Activated T-cell treated with anti-CD3 and anti-CD28 coated beads, Interleukin-2, amount 50 U/mL, for 1 hour (primary cell): Measurements from ENCODE around the gene GALNT9.
"Not testable (repeated sequence)": the region's sequence is repeated elsewhere in the genome, so short reads cannot be mapped to it uniquely, and the experiment has no call there.

ENCODE experiments used
- DNase-seq: peaks from one replicate; pipeline ENCODE4 v3.0.0-alpha.2; 2020

The GALNT9 gene

GRCh38 chr12:132247718-132248452 lies 81.5 kb downstream of the GALNT9 start:
- DNase-seq: no peak

GRCh38 chr12:132246997-132247717 lies 82.2 kb downstream of the GALNT9 start:
- no peak for DNase-seq

GRCh38 chr12:132245521-132246101 lies 83.8 kb downstream of the GALNT9 start:
- DNase-seq: no peak

- DNase-seq: no peak
These were observed 84.6 kb downstream of the GALNT9 start for GRCh38 chr12:132244724-132245295.

- DNase-seq: no peak
These were observed 85.6 kb downstream of the GALNT9 start for GRCh38 chr12:132243596-132244310.

- DNase-seq: not testable (repeated sequence)
These were observed 86.2 kb downstream of the GALNT9 start for GRCh38 chr12:132243171-132243570.

GRCh38 chr12:132240669-132241007 lies 88.8 kb downstream of the GALNT9 start:
- DNase-seq: not testable (repeated sequence)

GRCh38 chr12:132239796-132240668 lies 89.4 kb downstream of the GALNT9 start:
- DNase-seq: no peak

- no peak for DNase-seq
These were observed 90.0 kb downstream of the GALNT9 start for GRCh38 chr12:132239392-132239791.

- no peak for DNase-seq
These were observed 90.5 kb downstream of the GALNT9 start for GRCh38 chr12:132238884-132239283.

GRCh38 chr12:132238488-132238854 lies 90.9 kb downstream of the GALNT9 start:
- no peak for DNase-seq

GRCh38 chr12:132237772-132238487 lies 91.5 kb downstream of the GALNT9 start:
- DNase-seq: no peak

- no peak for DNase-seq
These were observed 92.2 kb downstream of the GALNT9 start for GRCh38 chr12:132236930-132237771.

- DNase-seq: no peak
These were observed 93.1 kb downstream of the GALNT9 start for GRCh38 chr12:132236129-132236929.

- no peak for DNase-seq
These were observed 94.1 kb downstream of the GALNT9 start for GRCh38 chr12:132235116-132235820.

GRCh38 chr12:132230381-132230780 lies 99.0 kb downstream of the GALNT9 start:
- no peak for DNase-seq

GRCh38 chr12:132229926-132230325 lies 99.5 kb downstream of the GALNT9 start:
- no peak for DNase-seq

GRCh38 chr12:132229193-132229760 lies 100.1 kb downstream of the GALNT9 start:
- DNase-seq: no peak
